GM12891 (cell line): ENCODE results near the gene ELL.

Experiments
- DNase-seq: peaks from one replicate; pipeline ENCODE4 v3.0.0; 2011; ENCODE audit warnings: low spot score; ENCODE audit not compliant: insufficient read length
- FAIRE-seq: peaks from 2 replicates; lab custom pipeline; 2011; peaks lifted over from hg19 to GRCh38; lab: Jason Lieb, UNC
- PAX5 ChIP-seq: IDR thresholded peaks from 2 replicates; pipeline ENCODE4 v1.6.1; 2011; ENCODE audit warnings: low read length, moderate library complexity, mild to moderate bottlenecking; ENCODE audit not compliant: insufficient read depth, severe bottlenecking
- POLR2A ChIP-seq: IDR thresholded peaks from 2 replicates; pipeline ENCODE4 v1.6.1; 2011; ENCODE audit warnings: low read depth, low read length, control low read depth
- POLR2AphosphoS5 ChIP-seq: IDR thresholded peaks from 2 replicates; pipeline ENCODE4 v1.6.1; 2011; ENCODE audit warnings: low read depth, low read length, control low read depth
- POU2F2 ChIP-seq: IDR thresholded peaks from 2 replicates; pipeline ENCODE4 v1.6.1; 2011; ENCODE audit warnings: low read depth, mild to moderate bottlenecking, control low read depth, low read length, moderate library complexity
- SPI1 ChIP-seq: IDR thresholded peaks from 2 replicates; pipeline ENCODE4 v1.6.1; 2011; ENCODE audit warnings: low read depth, low read length, control low read depth
- TAF1 ChIP-seq: IDR thresholded peaks from 2 replicates; pipeline ENCODE4 v1.6.1; 2011; ENCODE audit warnings: low read depth, low read length, control low read depth

The ELL gene

DNA sequence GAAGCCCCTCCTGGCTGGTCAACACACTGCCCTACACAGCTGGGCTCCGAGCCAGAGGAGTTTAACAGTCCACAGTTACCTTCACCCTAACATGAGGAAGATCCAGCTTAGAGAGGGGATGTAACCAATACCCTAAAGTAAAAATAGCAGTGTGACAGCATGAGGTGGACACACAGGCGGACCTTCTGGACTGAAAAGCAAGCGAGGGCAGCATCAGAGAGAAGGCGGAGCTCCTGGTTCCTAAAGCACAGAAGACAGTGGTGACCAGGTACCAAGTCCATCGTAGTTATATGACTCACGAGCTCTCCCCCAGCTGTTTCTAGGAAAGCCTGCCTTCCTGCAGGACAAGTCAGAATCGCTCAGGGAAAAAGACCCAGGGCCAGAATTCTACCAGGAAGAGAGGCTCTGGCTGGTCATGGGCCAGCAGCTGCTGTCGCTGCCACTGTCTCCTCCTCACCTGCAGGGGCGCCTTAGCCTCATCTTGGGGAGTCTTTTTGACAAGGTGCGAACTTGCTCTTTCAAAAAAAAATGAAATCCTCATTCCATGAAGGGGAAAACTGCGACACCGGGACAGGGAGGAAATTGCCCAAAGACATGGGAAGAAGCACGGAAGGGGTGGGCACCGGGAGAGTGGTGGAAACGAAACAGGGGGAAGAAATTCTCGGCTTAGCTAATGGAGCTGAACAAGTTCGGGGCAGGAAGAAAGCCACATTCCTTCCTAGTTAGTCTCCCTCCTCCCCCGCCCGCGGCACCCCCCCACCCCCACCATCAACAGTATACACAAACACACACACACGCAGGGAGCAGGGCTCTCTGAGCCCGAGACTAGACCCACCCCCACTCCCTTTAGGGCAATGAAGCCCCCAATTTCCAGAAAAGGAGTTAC, 1.7 kb downstream of the ELL start:
- FAIRE-seq: peak; percentile 79
- DNase-seq: no peak
- TF ChIP-seq SPI1 (no peak), PAX5 (peak; percentile 55), POU2F2 (0 out of 2 replicates have a peak, but pooled peaks have one; percentile 27)

DNA sequence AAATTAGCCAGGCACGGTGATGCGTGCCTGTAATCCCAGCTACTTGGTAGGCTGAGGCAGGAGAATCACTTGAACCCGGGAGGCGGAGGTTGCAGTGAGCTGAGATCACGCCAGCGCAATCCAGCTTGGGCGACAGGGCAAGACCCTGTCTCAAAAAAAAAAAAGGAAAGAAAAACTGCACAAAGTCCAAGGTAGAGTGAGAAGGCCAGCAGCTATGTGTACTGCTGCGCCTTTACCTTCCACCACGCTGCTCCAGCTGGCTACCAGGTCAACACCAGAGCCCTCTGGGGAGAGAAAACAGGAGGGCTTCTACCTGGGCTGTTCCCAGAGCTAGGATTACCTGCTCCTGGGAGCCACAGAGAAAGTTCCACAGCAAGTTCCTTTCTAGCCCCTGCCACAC, 3.2 kb downstream of the ELL start:
- no peak for DNase-seq
- TF ChIP-seq PAX5 (no peak), POLR2A (no peak), POU2F2 (no peak), SPI1 (no peak), TAF1 (no peak), POLR2AphosphoS5 (no peak)
- no peak for FAIRE-seq

DNA sequence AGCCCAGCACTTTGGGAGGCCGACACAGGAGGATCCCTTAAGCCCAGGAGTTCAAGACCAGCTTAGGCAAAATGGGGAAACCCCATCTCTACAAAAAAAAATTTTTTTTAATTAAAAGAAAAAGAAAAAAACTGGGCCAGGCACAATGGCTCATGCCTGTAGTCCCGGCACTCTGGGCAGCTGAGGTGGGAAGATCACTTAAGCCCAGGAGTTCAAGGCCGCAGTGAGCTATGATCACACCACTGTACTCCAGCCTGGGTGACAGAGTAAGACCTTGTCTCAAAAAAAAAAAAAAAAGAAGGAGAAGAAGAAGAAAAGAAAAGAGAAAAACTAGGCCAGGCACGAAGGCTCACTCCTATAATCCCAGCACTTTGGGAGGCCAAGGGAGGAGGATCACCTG, 4.3 kb downstream of the ELL start:
- TF ChIP-seq POLR2A: no peak
- TF ChIP-seq SPI1: no peak
- no peak for TF ChIP-seq TAF1
- TF ChIP-seq POU2F2: no peak
- no peak for TF ChIP-seq PAX5
- no peak for TF ChIP-seq POLR2AphosphoS5
- FAIRE-seq (no peak), DNase-seq (no peak)

DNA sequence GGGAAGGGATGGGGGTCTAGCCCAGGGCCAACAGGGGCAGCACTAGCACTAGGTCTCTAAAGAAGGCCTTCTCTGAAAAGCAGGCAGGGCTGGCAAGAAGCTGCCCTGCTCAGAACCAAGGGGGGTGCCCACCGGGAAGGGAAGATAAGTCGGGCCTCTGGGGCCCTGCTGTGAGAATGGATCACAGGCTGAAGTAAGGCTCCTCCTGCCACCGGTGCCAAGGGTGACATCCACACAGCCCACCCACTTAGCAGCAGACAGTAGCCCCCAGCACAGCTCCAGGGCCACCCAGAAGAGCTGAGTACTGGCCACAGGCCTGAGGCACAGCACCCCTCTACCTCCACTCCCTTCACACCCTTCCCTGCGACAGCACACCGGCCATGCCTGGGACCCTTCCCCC, 5.9 kb downstream of the ELL start:
- TF ChIP-seq POLR2A: no peak
- no peak for TF ChIP-seq TAF1
- TF ChIP-seq POLR2AphosphoS5: no peak
- TF ChIP-seq SPI1: no peak
- no peak for TF ChIP-seq POU2F2
- TF ChIP-seq PAX5: no peak
- DNase-seq: no peak
- no peak for FAIRE-seq

DNA sequence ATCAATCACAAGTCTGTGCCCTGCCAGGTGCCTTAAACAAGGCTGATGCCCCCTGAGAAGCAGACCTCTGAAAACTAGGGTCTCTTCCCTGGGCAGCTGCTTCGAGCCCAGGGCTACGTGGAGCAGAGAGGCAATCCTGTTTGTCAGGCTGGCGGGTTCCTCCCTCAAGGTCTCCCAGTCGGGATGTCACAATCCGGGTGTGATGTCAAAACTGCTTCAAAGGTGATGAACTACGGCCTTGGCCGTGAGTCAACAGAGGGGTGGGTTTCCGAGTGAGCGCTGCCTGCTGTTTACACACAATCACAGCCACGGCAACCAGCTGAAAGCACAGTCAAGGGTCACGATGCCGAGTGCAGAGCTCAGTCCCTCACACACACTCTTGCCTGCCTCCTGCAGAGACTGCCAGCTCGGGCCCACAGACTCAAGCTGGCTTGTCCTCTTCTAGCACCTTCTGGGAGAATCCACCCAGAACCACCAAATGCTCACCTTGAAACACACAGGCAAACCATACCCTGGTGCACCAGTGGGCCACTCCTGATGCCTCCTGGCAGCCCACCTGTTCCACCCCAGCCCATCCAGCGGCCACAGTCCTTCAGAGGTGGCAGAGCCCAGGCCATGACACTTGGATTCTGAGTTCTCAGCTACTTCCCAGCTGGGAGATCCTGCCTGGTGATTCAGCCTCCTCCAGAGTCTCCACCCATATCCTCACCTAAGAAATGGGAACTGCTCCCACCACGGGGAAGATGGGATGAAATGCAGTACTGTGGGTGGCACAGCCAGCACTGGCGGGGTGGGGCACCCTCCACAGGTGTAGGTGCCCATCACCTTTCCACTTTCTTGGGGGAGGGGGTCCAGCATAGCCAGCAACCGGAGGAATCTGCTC, 6.8 kb downstream of the ELL start:
- no peak for DNase-seq
- FAIRE-seq: no peak

DNA sequence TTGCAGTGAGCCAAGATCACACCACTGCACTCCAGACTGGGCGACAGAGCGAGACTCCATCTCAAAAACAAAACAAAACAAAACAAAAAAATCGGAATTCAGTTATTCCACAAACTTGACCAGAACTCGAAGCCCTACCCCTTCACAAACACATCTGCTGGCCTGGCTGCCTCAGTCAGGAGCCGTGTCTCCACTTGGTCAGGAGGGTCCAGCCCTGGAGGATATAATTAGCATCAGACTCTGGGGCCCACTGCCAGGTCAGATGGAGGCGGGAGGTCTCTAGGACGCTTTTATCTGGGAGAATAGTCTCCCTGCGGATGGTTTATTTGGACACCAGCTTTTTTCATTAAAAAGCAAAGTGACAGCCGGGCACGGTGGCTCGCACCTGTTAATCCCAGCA, 8.0 kb downstream of the ELL start:
- no peak for FAIRE-seq
- no peak for DNase-seq
- TF ChIP-seq POLR2AphosphoS5 (no peak), POU2F2 (no peak), TAF1 (no peak), PAX5 (no peak), POLR2A (no peak), SPI1 (no peak)

More for the DNA sequence above, 6.8 kb downstream of the ELL start:
- TF ChIP-seq SPI1 (no peak), POLR2AphosphoS5 (no peak), TAF1 (no peak), PAX5 (no peak), POU2F2 (no peak), POLR2A (no peak)

DNA sequence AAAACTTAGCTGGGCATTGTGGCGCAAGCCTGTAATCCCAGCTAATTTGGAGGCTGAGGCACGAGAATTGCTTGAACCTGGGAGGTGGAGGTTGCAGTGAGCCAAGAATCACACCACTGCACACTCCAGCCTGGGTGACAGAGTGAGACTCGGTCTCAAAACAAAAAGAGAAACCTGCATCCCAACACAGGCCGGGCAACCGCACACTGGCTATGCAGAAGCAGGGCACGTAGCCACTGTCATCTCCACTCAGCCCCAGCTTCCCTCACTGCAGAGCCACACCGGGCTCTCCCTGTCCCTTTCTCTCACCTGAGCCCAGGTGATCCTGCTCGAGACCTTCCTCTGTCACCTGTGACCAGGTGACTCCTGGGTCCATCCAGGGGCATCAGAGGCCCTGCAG, 11.7 kb downstream of the ELL start:
- TF ChIP-seq POLR2AphosphoS5: no peak
- TF ChIP-seq TAF1: no peak
- no peak for TF ChIP-seq SPI1
- TF ChIP-seq POLR2A: no peak
- no peak for TF ChIP-seq PAX5
- no peak for TF ChIP-seq POU2F2
- FAIRE-seq (no peak), DNase-seq (no peak)

DNA sequence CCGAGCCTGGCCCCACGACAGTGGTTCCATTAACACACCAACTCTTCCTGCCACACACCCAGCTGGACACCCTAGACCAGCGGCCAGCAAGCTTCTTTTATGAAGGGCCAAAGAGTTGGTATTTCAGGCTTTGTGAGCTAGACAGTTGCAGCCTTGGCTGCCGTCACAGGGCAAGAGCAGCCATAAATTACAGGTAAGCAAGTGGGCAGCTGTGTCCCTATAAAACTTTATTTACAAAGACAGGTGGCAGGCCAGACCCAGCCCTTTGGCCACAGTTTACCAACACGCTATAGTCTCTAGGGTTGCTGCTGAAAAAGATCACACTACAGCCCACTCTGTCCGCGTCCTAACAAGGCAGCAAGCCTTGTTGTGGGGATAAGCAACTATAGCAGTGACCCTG, 13.3 kb downstream of the ELL start:
- FAIRE-seq (no peak), DNase-seq (no peak)
- TF ChIP-seq POU2F2: no peak
- TF ChIP-seq TAF1: no peak
- no peak for TF ChIP-seq POLR2AphosphoS5
- TF ChIP-seq PAX5: no peak
- TF ChIP-seq POLR2A: no peak
- TF ChIP-seq SPI1: no peak
